Osteocyte (in vitro differentiated cells): Measurements from ENCODE around the gene POU5F2. TPM values are rescaled to one million over a fixed set of nuclear protein-coding genes. Genes with fewer than 3 reads are reported as not detected.

ENCODE experiments used
- DNase-seq: peaks from one replicate; pipeline ENCODE4 v3.0.0; 2021; ENCODE audit warnings: mixed read lengths; ENCODE audit not compliant: unreplicated experiment; ENCODE audit errors: extremely low spot score
- H3K27ac Mint-ChIP-seq: one replicate; pipeline ENCODE4 v1.8.0; 2021; ENCODE audit warnings: mild to moderate bottlenecking, mixed read lengths; ENCODE audit not compliant: unreplicated experiment
- H3K27me3 Mint-ChIP-seq: one replicate; pipeline ENCODE4 v1.8.0; 2021; ENCODE audit warnings: mixed read lengths; ENCODE audit not compliant: unreplicated experiment
- H3K36me3 Mint-ChIP-seq: one replicate; pipeline ENCODE4 v1.8.0; 2021; ENCODE audit warnings: mixed read lengths; ENCODE audit not compliant: unreplicated experiment
- H3K4me1 Mint-ChIP-seq: one replicate; pipeline ENCODE4 v1.8.0; 2021; ENCODE audit warnings: mixed read lengths; ENCODE audit not compliant: unreplicated experiment
- H3K4me3 Mint-ChIP-seq: one replicate; pipeline ENCODE4 v1.8.0; 2021; ENCODE audit warnings: mild to moderate bottlenecking, moderate library complexity, mixed read lengths; ENCODE audit not compliant: unreplicated experiment
- H3K9me3 Mint-ChIP-seq: one replicate; pipeline ENCODE4 v1.8.0; 2021; ENCODE audit warnings: mixed read lengths; ENCODE audit not compliant: unreplicated experiment
- CTCF ChIP-seq: fragments of 200-600 bp; sonication (generic); IDR thresholded peaks from 2 replicates; pipeline ENCODE4 v1.5.0; 2021; ENCODE audit warnings: antibody characterized with exemption, mild to moderate bottlenecking, moderate library complexity
- total RNA-seq: library from RNA; stranded (reverse); gene quantifications from 2 replicates; pipeline ENCODE4 v1.2.1, GENCODE V29; 2021

POU5F2 gene
- total RNA-seq, 1 donor from 2014 or later: 1.2 TPM

DNA sequence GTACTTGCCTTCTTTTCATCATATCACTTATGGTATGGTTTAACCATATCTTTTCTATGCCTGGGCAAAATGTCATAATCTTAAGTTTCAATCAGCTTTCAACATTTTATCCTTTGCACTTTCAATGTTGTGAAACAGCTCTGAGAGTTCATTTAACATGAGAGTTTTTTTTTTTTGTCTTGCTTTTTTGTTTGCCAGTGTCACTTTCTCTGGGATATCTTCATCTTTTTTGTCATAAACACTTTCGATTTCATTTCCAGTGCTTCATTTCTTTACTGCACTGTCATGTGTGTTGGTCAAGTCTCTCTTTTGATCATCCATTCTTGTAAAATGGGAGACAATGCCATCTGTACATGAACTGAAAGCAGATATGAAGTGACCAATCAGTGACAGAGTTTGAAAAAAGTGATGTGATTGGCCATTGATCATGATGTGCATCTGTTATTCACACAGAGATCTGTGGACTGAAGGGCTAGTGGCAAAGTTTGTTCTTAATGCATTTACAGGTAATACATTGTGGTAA is 7.5 kb upstream of the POU5F2 start:
- no peak overlapping the region for H3K4me3 Mint-ChIP-seq
- no peaks in the 10 kb centered on the region for H3K4me1 Mint-ChIP-seq
- no peaks in the 10 kb centered on the region for H3K36me3 Mint-ChIP-seq
- TF ChIP-seq CTCF: no peak
- H3K27me3 Mint-ChIP-seq: no peaks in the 10 kb centered on the region
- H3K9me3 Mint-ChIP-seq: no peaks in the 10 kb centered on the region
- H3K27ac Mint-ChIP-seq: no peak overlapping the region
- no peak for DNase-seq

DNA sequence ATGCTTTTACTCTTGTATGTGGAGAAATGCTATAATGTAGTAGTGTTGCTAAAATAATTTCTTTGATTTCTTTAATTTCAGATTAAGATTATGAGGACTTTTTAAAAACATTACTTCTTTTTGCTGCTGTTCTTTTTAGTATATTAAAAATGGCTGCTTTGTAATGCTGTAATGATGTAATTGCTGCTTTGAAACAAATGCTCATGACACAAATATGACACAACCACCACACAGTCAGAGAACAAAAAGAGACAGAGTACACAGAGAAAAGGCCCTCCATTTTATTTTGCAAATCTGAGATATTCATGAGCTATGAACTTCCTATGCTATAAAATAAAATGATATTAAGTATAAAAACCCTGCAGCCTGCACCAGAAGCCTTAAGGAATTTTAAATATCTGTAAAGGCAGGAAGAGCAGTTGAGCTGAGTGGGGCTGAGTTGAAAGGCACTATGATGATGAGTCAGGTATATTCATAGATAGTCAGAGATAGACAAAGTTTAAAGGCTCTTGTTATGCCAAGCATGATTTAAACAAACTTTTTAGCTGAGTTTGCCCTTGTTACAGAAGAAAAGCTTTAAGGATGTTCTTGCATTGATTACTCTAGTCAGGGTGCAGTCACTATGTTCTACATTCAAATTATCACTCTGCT is 5.1 kb upstream of the POU5F2 start:
- Mint-ChIP-seq H3K4me3 (no peak overlapping the region), H3K9me3 (no peaks in the 10 kb centered on the region), H3K4me1 (no peaks in the 10 kb centered on the region), H3K27me3 (no peaks in the 10 kb centered on the region), H3K27ac (no peak overlapping the region), H3K36me3 (no peaks in the 10 kb centered on the region)
- DNase-seq: no peak
- TF ChIP-seq CTCF: no peak

DNA sequence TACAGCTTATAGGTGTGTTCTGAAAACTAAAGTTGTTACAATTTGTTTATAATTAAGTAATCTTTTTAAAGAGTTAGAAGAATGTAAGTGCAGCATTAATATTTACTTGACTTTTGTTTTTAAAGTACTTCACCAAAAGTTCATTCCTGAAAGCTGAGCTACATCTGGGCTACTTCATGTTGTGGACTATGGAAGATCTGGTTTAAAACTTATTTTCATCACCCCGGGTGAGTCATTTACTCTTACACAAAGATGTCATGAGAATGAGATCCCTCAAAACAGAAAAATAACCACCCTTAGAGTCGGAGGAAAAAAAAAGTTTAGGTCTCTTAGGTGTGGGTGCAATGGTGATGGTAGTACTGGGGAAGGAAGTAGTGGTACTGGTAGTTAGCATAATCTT is 5.1 kb downstream of the POU5F2 start:
- Mint-ChIP-seq H3K27ac (no peak overlapping the region), H3K4me3 (no peak overlapping the region), H3K9me3 (peaks cover 10% of the 10 kb centered on the region), H3K27me3 (no peaks in the 10 kb centered on the region), H3K36me3 (peaks cover 10% of the 10 kb centered on the region), H3K4me1 (peaks cover 4% of the 10 kb centered on the region)
- DNase-seq: no peak
- no peak for TF ChIP-seq CTCF

DNA sequence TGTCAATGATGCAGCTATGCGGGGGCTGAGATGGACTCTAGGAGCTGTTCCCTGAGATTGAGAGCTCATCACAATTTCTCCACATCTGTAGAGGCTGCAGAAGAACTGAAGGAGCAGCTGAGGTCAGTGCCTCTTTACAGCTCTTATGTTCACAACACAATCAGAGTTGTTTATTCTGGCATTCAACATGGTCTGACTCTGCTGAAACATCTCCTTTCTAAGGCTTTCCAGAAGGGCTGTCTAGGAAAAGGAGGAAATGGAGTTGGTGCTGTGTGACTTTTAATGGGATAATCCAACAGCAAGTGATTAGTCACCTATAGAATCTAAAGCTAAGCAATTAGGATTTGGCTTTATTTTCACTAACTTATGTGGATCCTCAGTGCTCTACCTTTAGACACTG is 6.0 kb downstream of the POU5F2 start:
- H3K27ac Mint-ChIP-seq: no peak overlapping the region
- peaks cover 7% of the 10 kb centered on the region for H3K36me3 Mint-ChIP-seq
- no peak overlapping the region for H3K4me3 Mint-ChIP-seq
- DNase-seq: no peak
- no peaks in the 10 kb centered on the region for H3K27me3 Mint-ChIP-seq
- H3K4me1 Mint-ChIP-seq: peaks cover 4% of the 10 kb centered on the region
- TF ChIP-seq CTCF: no peak
- peaks cover 10% of the 10 kb centered on the region for H3K9me3 Mint-ChIP-seq

- H3K4me3 Mint-ChIP-seq: no peak overlapping the region
- H3K4me1 Mint-ChIP-seq: peaks cover 4% of the 10 kb centered on the region
- H3K27ac Mint-ChIP-seq: no peak overlapping the region
- H3K9me3 Mint-ChIP-seq: peaks cover 1% of the 10 kb centered on the region
- H3K27me3 Mint-ChIP-seq: no peaks in the 10 kb centered on the region
- peaks cover 3% of the 10 kb centered on the region for H3K36me3 Mint-ChIP-seq
- DNase-seq: no peak
- no peak for TF ChIP-seq CTCF
Measured at GRCh38 chr5:93731987-93732386, 9.4 kb downstream of the POU5F2 start.
